ENCODE data around the gene LCN12.
A peak's percentile ranks its signal among the peaks of the same experiment; 100 is the strongest.

Gene LCN12

GRCh38 chr9:136944519-136945332 lies 7.3 kb upstream of the LCN12 start, which contains the start of the genes C8G and FBXW5:
C8G (plus strand) TSS chr9:136945243; CDS start chr9:136945321, 78 bp downstream.
FBXW5 (minus strand) TSS chr9:136944738; CDS start chr9:136944083, 655 bp downstream.
- DNase-seq (ENCODE audit: low read depth, low spot score): peak; percentile 82

GRCh38 chr9:136945333-136946227 lies 6.5 kb upstream of the LCN12 start:
- no peak for DNase-seq (ENCODE audit: low read depth, low spot score)

- no peak for DNase-seq (ENCODE audit: low read depth, low spot score)
Measured at GRCh38 chr9:136946228-136947027, 5.6 kb upstream of the LCN12 start.

GRCh38 chr9:136947028-136947891 lies 4.8 kb upstream of the LCN12 start:
- no peak for DNase-seq (ENCODE audit: low read depth, low spot score)

- no peak for DNase-seq (ENCODE audit: low read depth, low spot score)
Measured at GRCh38 chr9:136947955-136948510, 4.0 kb upstream of the LCN12 start.

- no peak for DNase-seq (ENCODE audit: low read depth, low spot score)
Measured at GRCh38 chr9:136949239-136949816, 2.7 kb upstream of the LCN12 start.

- peak; percentile 93 for DNase-seq (ENCODE audit: low read depth, low spot score)
Measured at GRCh38 chr9:136949817-136950655, 2.0 kb upstream of the LCN12 start.

- DNase-seq (ENCODE audit: low read depth, low spot score): no peak
Measured at GRCh38 chr9:136950656-136951276, 1.3 kb upstream of the LCN12 start.

GRCh38 chr9:136952321-136952850 lies 313 bp downstream of the LCN12 start:
- DNase-seq (ENCODE audit: low read depth, low spot score): no peak

- no peak for DNase-seq (ENCODE audit: low read depth, low spot score)
Measured at GRCh38 chr9:136952876-136953770, 1.1 kb downstream of the LCN12 start.

GRCh38 chr9:136953771-136954269 lies 1.7 kb downstream of the LCN12 start:
- DNase-seq (ENCODE audit: low read depth, low spot score): no peak

- DNase-seq (ENCODE audit: low read depth, low spot score): no peak
Measured at GRCh38 chr9:136954270-136955083, 2.4 kb downstream of the LCN12 start.

GRCh38 chr9:136955202-136955942 lies 3.3 kb downstream of the LCN12 start:
- no peak for DNase-seq (ENCODE audit: low read depth, low spot score)

- no peak for DNase-seq (ENCODE audit: low read depth, low spot score)
Measured at GRCh38 chr9:136955943-136956335, 3.9 kb downstream of the LCN12 start.

GRCh38 chr9:136956604-136957003 lies 4.5 kb downstream of the LCN12 start:
- DNase-seq (ENCODE audit: low read depth, low spot score): no peak

Measured in activated naive CD8-positive, alpha-beta T cell treated with anti-CD3 and anti-CD28 coated beads, Interleukin-2, amount 50 U/mL, for 16 hours (primary cell).